A549 treated with ZK216348 at 1 μM for 4 hours (cell line): ENCODE measurements around the gene ENKUR. TPM values are rescaled to one million over a fixed set of nuclear protein-coding genes. Genes with fewer than 3 reads are reported as not detected.

Experiments used
- total RNA-seq: library from RNA; stranded (reverse); fragments of 200-300 nt; extraction: Qiagen RNA extraction; gene quantifications from 5 replicates; pipeline ENCODE4 v1.2.3, GENCODE V29; 2022; ENCODE audit warnings: low read depth

ENKUR gene, protein sequence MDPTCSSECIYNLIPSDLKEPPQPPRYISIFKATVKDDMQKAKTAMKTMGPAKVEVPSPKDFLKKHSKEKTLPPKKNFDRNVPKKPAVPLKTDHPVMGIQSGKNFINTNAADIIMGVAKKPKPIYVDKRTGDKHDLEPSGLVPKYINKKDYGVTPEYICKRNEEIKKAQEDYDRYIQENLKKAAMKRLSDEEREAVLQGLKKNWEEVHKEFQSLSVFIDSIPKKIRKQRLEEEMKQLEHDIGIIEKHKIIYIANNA
- total RNA-seq = 0.25 to 0.48 TPM (median 0.37 TPM) in 5 replicates

DNA sequence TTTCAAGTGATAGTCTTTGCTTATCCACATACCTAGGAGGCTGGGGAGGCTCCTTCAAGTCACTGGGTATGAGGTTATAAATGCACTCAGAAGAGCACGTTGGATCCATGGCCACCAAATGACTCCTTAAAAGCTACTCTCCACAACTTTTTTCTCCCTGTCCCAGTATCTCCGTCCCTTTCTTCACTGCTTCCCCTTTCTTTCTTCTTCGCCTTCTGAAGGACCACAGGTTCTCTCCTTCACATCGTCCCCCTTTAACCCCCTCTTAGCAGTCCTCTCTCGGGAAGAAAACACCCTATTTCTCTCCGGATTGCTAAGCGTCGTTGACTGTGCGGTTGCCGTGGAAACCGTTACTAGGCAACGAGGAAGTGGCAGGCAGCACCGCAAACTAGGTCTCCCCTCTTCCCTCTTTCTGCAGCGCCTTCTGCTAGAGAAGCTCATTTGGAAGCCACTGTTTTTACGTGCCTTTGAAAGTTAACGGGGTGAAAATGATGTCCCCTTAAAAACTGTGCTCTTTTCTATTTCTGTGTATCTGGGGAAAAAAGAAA, at the start of gene ENKUR:
Gene ENKUR, minus strand, starts transcription at position 331 of the 548 bp plus-strand sequence. Its CDS starts 222 bp downstream, at position 109.

DNA sequence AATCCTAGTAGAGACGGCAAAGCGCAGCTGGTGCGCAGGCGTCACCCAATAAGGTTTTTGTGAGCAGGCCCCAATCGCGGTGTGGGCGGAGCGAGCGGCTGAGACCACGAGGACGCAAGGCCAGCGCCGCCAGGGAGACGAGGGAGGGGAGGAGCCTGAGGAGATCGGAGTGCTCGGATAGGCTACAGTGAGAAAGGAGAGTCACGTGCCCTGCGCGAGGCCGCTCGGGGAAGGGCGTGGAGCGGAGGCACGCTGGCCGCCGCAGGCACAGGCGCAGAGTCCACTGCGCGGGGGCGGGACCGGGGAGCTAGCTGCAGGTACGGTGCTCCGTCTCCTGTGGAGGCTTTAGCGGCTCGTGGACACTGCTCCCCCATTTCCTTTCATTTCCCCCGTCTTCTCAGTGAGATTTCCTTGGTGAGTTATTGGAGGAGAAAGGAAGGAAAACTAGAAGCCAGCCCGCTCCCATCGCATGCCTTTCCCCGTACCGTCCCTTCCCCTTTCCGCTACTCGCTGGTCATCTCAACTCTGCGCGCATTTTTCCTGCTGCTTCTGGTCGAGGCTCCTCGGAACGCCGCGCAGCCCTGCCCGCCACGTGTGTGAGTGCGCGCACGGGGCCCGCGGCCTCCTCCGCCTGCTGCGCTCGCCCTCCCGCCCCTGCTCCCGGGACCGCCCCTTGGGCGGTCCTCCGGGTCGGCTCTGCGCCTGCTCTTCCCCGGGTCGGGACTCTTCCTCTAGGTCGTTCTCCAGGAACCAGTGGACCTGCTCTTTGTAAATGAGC, 607 bp upstream of the ENKUR start, which contains the start of gene THNSL1:
Gene THNSL1, plus strand, starts transcription at position 237 of the 778 bp plus-strand sequence. CDS start 6,612 bp downstream, outside the sequence.

DNA sequence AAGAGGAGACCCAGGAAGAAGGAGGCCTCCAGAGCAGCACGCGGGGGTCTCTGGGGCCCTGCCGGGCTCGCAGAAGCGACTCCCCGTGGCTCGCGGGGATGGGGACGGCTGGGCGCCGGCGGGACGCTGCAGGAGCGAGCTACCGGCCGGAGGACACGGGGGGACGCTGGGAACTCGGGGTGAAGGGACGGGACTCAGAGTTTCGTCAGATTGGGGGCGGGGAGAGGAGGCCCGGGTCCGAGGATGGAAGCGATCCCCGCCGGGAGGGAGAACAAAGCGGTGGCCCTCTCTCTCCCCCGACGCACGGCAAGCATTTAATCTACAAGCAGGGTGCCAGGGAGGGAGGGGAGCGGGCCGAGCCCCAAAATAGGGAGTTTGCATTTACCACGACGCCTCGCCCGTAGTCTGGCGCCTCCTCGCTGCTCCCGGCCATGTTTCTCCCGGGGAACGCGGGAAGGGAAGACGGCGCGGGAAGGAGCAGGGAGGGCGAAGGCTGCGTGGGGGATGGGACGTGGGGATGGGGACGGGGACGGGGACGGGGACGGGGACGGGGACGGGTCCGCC, 63.7 kb downstream of the ENKUR start, which contains the start of gene PRTFDC1:
Gene PRTFDC1, minus strand, starts transcription at position 464 of the 564 bp plus-strand sequence. Its CDS starts 31 bp downstream, at position 433.

Other genes starting within 250 kb of the ENKUR start
- gene PRTFDC1, start 63.6 kb downstream of the ENKUR start, total RNA-seq = 14.0 to 22.2 TPM (median 18.0 TPM) in 5 replicates
- gene THNSL1, start 454 bp upstream of the ENKUR start, total RNA-seq = 3.3 to 4.3 TPM (median 4.2 TPM) in 5 replicates
- gene GPR158, start 158.8 kb upstream of the ENKUR start, total RNA-seq = 0.04 to 0.11 TPM (median 0.07 TPM) in 5 replicates